Measurements from ENCODE around the gene SLAMF7.

Gene SLAMF7

DNA sequence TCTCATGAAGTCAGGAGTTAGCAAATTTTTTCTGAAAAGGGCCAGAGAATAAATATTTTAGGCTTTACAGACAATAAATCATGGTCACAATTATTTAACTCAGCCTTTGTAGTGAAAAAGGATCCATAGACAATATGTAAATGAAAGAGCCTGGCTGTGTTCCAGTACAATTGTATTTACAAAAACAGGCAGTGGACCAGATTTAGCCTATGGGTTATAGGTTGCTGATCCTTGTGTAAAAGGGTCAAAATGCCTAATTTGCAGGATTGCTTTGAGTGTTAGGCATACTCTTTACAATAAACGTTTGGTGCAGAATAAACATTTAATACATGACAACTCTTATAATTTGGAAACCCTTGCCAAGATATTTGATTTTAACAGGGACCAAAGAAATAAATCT, 6.5 kb downstream of the SLAMF7 start:
- no peak for DNase-seq (ENCODE audit: low spot score)

DNA sequence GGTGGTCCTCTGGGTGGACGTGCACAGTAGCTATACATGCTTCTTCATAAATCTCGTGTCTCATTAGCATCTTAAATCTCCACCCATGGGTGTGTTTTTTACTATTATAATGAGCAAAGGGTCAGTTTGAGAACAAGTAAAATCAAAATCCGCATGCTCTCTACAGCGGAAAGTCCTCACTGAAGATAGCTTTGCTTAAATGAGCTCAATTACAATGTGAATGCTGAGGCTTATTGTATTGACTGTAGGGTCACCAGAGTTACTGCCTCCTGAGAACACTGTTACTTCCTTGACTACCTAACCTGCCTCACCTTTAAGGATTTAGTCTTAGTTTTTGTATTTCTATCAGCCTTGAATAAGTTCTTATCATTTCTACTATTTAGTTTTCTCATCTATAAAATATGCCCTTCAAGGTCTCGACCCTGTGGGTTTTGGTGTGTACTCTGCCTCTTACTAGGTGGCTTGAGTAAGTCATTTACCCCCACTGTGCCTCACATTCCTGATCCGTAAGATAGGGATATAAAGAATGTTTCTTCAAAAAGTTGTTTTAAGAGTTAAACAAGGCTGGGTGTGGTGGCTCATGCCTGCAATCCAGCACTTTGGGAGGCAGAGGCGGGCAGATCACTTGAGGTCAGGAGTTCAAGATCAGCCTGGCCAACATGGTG, 7.9 kb downstream of the SLAMF7 start:
- DNase-seq (ENCODE audit: low spot score) = no peak

DNA sequence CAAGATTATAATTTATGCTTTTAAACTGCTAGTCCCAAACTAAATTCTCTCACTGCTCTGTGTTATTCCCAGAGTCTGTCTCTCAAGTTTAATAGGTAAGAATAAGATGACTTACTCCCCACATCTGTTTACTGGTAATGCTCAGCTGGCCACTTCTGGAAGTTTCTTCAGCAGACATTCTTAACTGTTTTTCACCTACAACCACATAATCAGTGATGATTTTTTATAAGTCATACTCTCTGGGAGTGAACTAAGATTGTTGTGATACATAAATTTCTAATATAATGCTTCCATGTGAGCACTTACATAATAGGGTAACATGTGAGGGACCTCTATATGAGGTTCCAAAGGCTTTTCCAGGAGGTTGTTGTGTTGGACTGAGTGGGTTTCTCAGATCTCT, 8.7 kb downstream of the SLAMF7 start:
- DNase-seq (ENCODE audit: low spot score) = no peak

DNA sequence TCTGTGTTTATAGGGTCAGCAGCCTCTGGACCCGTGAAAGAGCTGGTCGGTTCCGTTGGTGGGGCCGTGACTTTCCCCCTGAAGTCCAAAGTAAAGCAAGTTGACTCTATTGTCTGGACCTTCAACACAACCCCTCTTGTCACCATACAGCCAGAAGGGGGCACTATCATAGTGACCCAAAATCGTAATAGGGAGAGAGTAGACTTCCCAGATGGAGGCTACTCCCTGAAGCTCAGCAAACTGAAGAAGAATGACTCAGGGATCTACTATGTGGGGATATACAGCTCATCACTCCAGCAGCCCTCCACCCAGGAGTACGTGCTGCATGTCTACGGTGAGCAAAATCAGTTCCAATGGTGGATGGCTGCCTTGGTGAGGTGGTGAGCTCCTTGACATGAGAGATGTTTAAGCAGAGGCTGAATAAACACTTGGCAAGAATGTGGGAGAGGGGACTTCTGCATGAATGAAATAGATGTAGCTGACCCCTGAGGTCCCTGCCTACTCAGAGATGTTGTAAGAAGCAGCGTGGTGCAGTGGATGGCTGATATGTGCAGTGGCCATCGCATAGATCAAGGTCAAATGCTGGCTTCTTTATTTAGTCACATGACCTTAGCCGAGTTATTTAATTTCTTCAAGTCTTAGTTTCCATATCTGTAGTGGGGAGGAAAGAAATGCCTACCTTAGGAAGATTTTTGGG, 9.3 kb downstream of the SLAMF7 start:
- DNase-seq (ENCODE audit: low spot score) = no peak

DNA sequence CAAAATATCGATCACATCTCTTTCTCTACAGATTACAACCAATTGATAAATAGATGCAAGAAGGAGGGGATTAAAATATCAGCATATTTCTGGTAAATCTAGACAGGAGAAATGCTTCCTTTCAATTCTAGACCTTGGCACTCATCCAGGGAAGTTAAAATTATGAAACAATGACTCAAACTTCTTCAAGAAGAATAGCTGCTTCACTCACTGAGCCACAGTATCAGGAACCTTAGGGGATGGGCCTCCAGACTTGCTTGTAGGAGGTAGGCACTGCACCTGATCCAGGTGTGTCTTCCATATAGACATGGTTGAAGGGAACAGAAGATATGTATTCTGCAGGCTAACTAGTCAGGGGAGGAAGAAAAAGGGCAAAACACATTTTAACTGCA, 9.8 kb downstream of the SLAMF7 start:
- DNase-seq (ENCODE audit: low spot score) = no peak

DNA sequence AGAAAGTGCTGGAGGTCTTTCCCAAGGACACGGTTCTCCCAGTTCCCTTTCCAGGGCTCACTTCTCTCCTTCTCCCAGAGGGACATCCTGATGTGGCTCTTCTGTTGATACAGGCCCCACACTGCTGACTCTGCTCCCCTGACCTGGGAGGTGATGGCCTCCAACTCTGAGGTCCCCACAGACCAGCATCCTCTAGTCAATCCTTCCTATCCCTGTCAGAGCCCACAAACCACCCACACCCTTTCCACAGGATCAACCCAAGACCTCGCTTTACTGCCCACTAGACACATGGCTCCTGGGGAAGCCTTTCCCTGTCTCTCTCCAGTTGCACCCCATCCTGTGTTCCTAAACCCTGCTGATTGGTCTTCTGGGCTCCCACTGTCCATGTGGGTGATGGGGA, 11.6 kb downstream of the SLAMF7 start:
- no peak for DNase-seq (ENCODE audit: low spot score)

DNA sequence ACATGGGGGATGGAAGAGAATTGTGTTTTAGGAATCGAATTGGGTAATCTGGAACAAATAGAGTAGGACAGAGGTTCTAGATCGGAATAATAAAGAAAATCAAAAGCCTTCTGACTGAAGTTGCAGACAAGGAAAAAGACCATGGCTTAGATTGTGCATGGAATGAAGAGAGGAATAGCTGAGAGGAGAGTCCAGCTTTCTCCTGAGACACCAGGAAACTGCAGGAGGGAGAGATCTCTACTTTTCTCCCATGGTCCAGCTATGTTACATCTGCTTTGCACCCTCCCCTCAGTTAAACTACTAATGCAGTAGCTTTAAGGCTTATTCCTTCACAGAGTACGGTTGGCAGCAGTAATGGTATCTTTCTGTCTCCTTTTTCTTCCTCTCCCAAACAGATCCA, 13.4 kb downstream of the SLAMF7 start:
- DNase-seq (ENCODE audit: low spot score) = no peak

DNA sequence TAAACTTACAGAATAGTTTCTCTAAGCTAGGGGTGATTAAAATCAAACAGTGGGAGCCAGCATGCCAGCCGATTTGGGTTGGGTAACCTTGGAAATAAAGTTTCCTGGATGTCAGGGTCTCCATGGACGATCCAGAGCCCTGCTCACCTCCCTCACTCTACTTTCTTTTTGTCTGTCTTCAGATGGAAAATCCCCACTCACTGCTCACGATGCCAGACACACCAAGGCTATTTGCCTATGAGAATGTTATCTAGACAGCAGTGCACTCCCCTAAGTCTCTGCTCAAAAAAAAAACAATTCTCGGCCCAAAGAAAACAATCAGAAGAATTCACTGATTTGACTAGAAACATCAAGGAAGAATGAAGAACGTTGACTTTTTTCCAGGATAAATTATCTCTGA, 13.9 kb downstream of the SLAMF7 start:
- DNase-seq (ENCODE audit: low spot score) = no peak

DNA sequence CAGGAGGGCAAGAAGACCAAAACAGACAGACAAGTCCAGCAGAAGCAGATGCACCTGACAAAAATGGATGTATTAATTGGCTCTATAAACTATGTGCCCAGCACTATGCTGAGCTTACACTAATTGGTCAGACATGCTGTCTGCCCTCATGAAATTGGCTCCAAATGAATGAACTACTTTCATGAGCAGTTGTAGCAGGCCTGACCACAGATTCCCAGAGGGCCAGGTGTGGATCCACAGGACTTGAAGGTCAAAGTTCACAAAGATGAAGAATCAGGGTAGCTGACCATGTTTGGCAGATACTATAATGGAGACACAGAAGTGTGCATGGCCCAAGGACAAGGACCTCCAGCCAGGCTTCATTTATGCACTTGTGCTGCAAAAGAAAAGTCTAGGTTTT, 14.5 kb downstream of the SLAMF7 start:
- DNase-seq (ENCODE audit: low spot score) = no peak

DNA sequence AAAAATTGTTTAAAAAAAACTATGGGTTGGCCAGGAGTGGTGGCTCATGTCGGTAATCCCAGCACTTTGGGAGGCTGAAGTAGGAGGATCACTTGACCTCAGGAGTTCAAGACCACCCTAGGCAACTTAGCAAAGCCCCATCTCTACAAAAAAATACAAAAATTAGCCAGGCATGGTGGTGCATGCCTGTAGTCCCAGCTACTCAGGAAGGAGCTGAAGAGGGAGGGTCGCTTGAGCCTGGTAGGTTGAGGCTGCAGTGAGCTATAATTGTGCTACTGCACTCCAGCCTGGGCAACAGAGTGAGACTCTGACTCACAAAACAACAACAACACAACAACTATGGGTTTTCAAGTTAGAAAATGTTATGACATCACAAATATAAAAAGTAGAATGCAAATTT, 16.4 kb downstream of the SLAMF7 start:
- no peak for DNase-seq (ENCODE audit: low spot score)

DNA sequence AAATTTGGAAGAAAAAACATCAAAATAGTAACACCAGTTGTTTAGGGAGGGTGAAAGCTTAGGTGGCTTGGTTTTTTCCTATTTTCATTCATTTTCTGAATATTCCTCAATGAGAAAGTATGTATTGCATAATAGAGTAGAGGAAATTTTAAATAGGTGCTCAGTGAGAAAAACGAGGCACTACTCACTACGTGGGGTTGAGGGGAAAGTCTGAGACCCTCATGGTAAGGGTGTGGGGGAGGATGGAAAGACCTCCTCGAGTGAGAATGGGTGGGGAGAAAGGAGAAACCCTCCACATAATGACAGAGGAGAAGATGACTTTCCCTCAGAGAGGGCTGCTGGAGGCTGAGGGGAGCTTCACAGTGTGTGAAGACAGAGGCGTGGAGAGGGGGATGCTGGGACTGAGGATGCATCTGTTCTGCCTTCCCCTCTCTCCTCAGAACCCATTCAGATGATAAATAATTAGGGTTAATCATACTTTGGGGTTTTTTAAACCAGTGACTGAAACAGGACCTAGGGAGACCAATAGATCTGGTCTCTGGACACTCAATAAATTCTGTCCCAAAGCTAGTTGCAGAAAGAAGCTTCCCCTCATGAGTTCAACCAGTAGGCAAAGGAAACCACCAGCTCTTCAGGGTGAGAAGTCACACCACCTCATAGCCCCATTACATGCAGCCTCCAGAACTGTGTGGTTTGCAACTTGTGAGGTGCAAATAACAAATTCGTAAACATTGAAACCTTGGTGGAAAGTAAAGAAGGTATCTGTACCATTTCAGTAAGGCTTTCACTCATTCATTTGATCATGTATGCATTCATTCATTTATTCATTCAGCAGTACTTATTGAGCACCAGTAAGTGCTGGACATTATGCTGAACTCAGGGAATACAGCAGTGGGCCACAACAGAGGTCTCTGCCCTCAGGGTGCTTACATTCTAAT, 17.1 kb downstream of the SLAMF7 start:
- DNase-seq (ENCODE audit: low spot score) = no peak

DNA sequence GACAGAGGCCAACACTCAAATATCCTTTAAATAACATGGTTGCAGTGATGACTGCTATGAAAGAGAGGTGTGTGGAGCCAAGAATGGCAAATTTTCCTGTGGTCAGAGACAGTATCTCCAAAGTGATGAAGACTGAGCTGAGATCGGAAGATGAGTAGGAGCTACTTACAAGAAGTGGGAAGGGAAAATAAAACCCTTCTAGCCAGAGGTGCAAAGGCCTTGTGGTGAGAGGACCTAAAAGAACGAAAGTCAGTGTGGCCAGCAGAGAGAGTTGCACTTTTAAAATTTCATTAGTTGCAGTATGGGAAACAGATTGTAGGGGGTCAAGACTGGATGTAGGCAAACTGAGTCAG, 17.8 kb downstream of the SLAMF7 start:
- no peak for DNase-seq (ENCODE audit: low spot score)

DNA sequence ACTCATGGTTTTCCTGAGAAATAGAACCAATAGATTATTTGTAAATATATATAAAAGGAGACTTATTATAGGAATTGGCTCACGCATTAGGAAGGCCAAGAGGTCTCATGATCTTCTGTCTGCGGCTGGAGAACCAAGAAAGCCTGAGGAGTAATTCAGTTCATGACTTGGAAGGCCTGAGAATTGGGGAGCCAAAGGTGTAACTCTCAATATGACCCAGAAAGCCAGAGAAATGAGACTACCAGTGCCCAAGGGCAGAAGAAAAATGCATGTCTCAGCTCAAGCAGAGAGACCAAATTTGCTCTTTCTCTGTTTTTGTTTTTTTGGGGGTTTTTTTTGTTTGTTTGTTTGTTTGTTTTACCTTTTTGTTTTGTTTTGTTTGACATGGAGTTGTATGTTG, 19.5 kb downstream of the SLAMF7 start:
- DNase-seq (ENCODE audit: low spot score) = no peak

DNA sequence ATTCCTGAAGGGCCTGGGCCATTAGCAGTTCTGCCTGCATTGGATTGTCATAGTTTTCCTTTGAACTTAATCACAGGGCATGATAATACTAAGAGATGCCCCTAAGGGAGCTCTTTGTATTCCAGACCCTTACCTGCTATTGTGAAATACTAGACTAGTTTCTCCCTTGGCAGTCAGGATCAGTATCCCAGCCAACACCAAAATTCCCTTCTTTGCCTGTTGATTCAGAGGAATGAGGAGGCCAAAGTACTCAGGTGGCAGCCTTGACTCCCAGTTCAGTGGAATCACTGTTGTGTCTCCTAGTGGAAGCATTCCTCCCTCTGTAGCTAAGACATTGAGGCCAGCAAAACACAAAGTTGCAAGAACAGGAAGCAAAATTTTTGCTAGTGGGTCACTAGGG, 20.7 kb downstream of the SLAMF7 start:
- DNase-seq (ENCODE audit: low spot score) = no peak

DNA sequence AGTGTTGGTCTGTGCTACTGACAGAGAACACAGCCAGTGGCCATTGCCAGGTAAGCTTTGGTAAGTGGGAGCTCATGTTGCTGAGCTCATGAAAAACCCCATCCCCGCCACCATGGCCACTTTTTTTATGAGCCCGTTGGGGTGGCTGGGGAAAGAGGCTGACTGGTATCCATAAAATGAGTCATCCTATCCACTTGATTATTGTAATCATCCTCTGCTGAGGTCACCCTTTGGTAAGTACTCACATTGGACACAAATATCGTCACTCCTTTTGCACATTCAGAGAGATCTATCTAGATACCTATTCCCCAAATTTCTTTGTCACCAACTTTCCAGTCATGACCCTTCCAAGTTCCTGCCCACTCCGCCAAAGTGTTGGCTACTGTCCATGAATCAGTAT, 22.0 kb downstream of the SLAMF7 start:
- DNase-seq (ENCODE audit: low spot score) = no peak

DNA sequence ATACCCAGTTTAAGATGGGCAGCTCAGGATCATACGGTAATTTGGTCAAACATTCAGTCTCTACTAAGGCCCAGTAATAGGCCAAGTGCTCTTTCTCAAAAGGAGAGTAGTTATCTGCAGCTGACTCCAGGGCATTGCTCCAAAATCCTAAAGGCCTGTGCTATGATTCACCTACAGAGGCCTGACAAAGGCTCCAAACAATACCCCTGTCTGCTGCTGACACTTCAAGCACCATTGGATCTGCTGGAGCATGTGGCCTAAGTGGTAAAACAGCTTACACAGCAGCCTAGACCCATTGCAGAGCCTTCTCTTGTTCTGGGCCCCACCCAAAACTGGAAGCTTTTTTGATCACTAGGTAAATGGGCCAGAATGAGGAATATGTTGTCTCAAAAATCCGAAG, 22.8 kb downstream of the SLAMF7 start:
- DNase-seq (ENCODE audit: low spot score) = no peak

DNA sequence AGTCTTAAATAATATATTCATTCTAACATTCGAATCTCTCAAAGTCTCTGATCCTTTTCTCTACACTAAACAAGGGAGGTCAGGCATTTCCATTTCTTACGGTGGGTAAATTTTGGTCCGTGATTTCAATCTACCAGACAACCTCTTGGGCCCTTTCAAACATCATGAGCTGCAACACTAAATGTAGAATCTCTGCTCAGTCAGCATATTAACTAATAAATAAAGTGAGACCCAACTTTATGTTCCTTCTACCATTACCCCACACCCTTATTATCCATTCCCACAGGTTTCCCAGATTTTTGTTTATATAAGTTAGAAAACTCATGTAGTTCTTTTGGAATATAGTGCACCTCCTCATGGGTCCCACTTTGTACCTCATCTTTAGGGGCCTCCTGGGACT, 24.9 kb downstream of the SLAMF7 start:
- no peak for DNase-seq (ENCODE audit: low spot score)

DNA sequence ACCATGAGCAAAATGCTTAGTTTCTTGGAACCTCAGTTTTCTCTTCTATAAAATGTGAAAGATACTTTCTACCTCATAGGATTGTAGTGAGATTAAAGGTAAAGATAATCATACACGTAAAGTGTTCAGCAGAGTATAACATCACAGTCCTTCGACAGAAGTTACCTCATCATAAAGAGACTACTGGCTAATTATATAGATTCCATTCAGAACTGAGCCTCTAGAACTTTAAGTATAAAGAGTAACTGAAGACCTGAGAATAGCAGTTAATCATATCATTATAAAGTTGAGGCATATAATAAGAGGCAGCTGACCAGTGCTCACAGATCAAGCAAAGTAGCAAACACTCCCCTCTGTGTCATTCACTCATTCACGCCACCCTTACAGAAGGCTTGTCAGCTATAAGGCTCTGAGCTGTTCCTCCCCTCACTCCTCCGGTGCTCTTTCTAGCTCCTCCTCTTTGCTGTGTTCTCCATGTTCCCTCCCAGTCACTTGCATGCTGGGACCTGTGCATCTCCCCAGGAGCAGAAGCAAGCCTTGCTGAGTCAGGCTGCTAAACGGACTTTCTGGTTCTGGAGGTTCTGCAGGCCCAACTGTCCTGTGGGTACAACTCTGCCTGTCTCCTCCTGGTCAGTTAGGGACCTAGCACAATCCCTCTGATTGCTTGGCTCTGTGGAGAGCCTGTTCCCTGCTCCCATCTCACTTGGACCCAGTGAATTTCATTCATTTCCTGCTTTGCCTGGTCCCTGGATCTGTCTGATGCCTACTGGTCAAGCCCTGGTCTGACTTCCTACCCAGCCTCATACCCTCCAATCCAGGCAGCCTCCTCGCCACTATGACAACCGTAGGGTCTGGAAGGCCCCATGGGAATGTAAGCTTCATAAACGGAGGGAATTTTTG, 28.6 kb downstream of the SLAMF7 start:
- DNase-seq (ENCODE audit: low spot score) = no peak

DNA sequence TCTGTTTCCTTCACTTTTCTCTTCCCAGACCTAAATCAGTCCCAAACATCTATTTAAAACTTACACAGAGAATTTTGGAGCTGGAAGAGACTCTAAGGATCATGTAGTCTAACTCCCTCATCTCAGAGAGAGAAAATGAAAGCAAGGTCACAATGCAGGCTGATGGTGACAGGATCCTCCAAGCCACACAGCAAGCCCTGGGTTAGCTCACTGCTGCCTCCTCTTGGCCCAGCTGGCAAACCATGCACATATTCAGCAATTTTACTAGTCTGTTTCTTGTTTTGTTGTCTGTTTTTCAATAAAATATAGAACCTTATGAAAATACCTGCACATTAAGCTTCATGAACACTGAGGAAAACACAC, 29.2 kb downstream of the SLAMF7 start:
- DNase-seq (ENCODE audit: low spot score) = no peak

DNA sequence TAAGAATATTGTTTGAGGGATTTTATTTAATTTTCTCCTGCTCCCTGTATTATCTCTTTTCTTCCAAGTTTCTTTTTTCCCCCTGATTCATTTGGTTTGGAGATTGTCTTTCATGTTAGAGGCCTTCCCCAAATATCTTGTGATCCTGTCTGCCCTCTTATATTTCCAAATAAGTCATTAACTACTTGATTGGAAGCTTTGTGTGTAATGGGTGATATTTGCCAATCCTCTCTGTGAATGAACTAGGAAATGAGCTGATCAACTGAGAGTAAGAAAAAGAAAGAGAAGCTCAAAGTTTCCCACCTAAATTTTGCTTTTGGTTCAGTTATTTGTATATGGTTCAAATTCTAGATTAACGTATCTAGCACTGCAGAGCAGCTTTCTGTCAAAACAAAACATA, 33.3 kb downstream of the SLAMF7 start:
- DNase-seq (ENCODE audit: low spot score) = no peak

DNA sequence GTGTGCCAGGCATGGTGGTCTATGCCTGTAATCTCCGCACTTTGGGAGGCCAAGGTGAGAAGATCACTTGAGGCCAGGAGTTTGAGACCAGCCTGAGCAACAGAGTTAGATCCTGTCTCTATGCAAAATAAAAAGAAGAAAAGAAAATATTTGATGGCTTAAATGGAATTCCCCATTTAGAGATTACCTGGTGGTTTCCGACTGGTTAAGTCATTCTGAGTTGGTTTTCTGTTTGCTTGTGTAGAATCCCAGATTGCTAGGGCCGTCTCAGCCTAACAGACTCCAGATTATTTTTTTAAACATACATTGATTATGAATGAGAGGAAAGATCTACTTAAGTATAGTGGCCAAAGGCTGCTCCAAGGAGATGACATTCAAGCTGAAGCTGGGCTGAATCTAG, 34.0 kb downstream of the SLAMF7 start:
- no peak for DNase-seq (ENCODE audit: low spot score)

Measured in hematopoietic multipotent progenitor cell treated with erythropoietin and hydrocortisone succinate and interleukin-3 and kit ligand, for 17 days (in vitro differentiated cells).